ENCODE data around the gene KCNMA1. TPM values are rescaled to one million over a fixed set of nuclear protein-coding genes. Genes with fewer than 3 reads are reported as not detected.

KCNMA1 gene
- polyA plus RNA-seq, 1 of the 3 experiments (the other 2 are of a cell fraction): 107 TPM

- H3K9ac ChIP-seq: no peak overlapping the region
- no peak overlapping the region for H2AFZ ChIP-seq (ENCODE audit: low read depth)
- CTCF ChIA-PET: no interaction called here
- no peak overlapping the region for H3K4me2 ChIP-seq
- no peaks in the 10 kb centered on the region for H3K27me3 ChIP-seq (ENCODE audit: insufficient read depth)
- no peaks in the 10 kb centered on the region for H3K9me3 ChIP-seq
- H3K27ac ChIP-seq (ENCODE audit: low read depth in 2 of 2, low read length in 1 of 2): no peak overlapping the region; a peak in 1 of 4 replicates
- POLR2A ChIA-PET: no interaction called here
- H3K36me3 ChIP-seq (replicated peaks in 1 of 2; ENCODE audit: control insufficient read depth in 1 of 2, insufficient read depth in 2 of 2, low read length in 1 of 2): no peaks in the 10 kb centered on the region
- H3K4me3 ChIP-seq (ENCODE audit: low read depth in 2 of 2, low read length in 1 of 2): no peak overlapping the region
- no peaks in the 10 kb centered on the region for H3K9me2 ChIP-seq
- 100% methylated on average over 2 of the region's 2 CpGs for WGBS (ENCODE audit: low lambda C conversion rate)
- H3K4me1 ChIP-seq (ENCODE audit: control insufficient read depth in 1 of 2, insufficient read depth in 2 of 2, low read depth in 1 of 2, low read length in 1 of 2): peaks cover 0 to 8% of the 10 kb centered on the region in 2 experiments; a peak in 2 of 4 replicates
- no peaks in the 10 kb centered on the region for H3F3A ChIP-seq (replicated peaks; ENCODE audit: insufficient read depth)
- H4K20me1 ChIP-seq (ENCODE audit: insufficient read depth): no peaks in the 10 kb centered on the region
- no peak for DNase-seq
- no peaks in the 10 kb centered on the region for H3K79me2 ChIP-seq (ENCODE audit: insufficient read depth)
- TF ChIP-seq JUND (IDR thresholded peaks at IDR 0.05) (no peak), USF2 (IDR thresholded peaks at IDR 0.05; ENCODE audit: borderline replicate concordance, low read depth, low read length) (no peak), FOXM1 (IDR thresholded peaks at IDR 0.05; ENCODE audit: low read depth) (no peak), REST (IDR thresholded peaks at IDR 0.05; ENCODE audit: low read depth, low read length) (no peak), CHD2 (IDR thresholded peaks at IDR 0.05; ENCODE audit: low read length, partially characterized antibody) (no peak), FOSL2 (IDR thresholded peaks at IDR 0.05; ENCODE audit: borderline replicate concordance, low read depth) (no peak), MXI1 (IDR thresholded peaks at IDR 0.05; ENCODE audit: low read depth, low read length) (no peak), IRF3 (IDR thresholded peaks at IDR 0.05; ENCODE audit: low read depth, low read length) (no peak), RFX5 (IDR thresholded peaks at IDR 0.05; ENCODE audit: low read length) (no peak), YY1 (IDR thresholded peaks at IDR 0.05; ENCODE audit: low read depth) (no peak), NRF1 (IDR thresholded peaks at IDR 0.05; ENCODE audit: low read depth, low read length) (no peak), MEF2A (IDR thresholded peaks at IDR 0.05; ENCODE audit: borderline replicate concordance, low read depth) (no peak), ELF1 (IDR thresholded peaks at IDR 0.05) (no peak), GATA2 (CRISPR knock-in tag; IDR thresholded peaks at IDR 0.05) (no peak), SIN3A (IDR thresholded peaks at IDR 0.05; ENCODE audit: borderline replicate concordance, low read depth, low read length) (no peak), SMC3 (IDR thresholded peaks at IDR 0.05; ENCODE audit: low read depth, low read length) (no peak), EP300 (IDR thresholded peaks at IDR 0.05; ENCODE audit: borderline replicate concordance in 1 of 2, low read depth in 1 of 2, low read length in 1 of 2) (no peak), TAF1 (IDR thresholded peaks at IDR 0.05; ENCODE audit: borderline replicate concordance, low read depth, low read length) (no peak)
- TF ChIP-seq, protein P1, sequence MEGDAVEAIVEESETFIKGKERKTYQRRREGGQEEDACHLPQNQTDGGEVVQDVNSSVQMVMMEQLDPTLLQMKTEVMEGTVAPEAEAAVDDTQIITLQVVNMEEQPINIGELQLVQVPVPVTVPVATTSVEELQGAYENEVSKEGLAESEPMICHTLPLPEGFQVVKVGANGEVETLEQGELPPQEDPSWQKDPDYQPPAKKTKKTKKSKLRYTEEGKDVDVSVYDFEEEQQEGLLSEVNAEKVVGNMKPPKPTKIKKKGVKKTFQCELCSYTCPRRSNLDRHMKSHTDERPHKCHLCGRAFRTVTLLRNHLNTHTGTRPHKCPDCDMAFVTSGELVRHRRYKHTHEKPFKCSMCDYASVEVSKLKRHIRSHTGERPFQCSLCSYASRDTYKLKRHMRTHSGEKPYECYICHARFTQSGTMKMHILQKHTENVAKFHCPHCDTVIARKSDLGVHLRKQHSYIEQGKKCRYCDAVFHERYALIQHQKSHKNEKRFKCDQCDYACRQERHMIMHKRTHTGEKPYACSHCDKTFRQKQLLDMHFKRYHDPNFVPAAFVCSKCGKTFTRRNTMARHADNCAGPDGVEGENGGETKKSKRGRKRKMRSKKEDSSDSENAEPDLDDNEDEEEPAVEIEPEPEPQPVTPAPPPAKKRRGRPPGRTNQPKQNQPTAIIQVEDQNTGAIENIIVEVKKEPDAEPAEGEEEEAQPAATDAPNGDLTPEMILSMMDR (IDR thresholded peaks at IDR 0.05): no peak
- TF ChIP-seq, protein P2, sequence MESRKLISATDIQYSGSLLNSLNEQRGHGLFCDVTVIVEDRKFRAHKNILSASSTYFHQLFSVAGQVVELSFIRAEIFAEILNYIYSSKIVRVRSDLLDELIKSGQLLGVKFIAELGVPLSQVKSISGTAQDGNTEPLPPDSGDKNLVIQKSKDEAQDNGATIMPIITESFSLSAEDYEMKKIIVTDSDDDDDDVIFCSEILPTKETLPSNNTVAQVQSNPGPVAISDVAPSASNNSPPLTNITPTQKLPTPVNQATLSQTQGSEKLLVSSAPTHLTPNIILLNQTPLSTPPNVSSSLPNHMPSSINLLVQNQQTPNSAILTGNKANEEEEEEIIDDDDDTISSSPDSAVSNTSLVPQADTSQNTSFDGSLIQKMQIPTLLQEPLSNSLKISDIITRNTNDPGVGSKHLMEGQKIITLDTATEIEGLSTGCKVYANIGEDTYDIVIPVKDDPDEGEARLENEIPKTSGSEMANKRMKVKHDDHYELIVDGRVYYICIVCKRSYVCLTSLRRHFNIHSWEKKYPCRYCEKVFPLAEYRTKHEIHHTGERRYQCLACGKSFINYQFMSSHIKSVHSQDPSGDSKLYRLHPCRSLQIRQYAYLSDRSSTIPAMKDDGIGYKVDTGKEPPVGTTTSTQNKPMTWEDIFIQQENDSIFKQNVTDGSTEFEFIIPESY (IDR thresholded peaks at IDR 0.05; ENCODE audit: borderline replicate concordance, low read depth): no peak
These were observed 765.8 kb downstream of the KCNMA1 start for GRCh38 chr10:76871697-76872295.

All from SK-N-SH (cell line).